ENCODE results near the gene HECW1. TPM values are rescaled to one million over a fixed set of nuclear protein-coding genes. Genes with fewer than 3 reads are reported as not detected.

HECW1 gene
- total RNA-seq, 2 donors from 2014 or later = 0.04 TPM; not detected in 1

GRCh38 chr7:43495572-43495971, 383.1 kb downstream of the HECW1 start:
- no peak for TF ChIP-seq CTCF (IDR thresholded peaks at IDR 0.05)
- no peaks in the 10 kb centered on the region for H3K36me3 ChIP-seq
- H3K27me3 ChIP-seq = no peaks in the 10 kb centered on the region
- no peaks in the 10 kb centered on the region for H3K4me1 ChIP-seq
- no peak overlapping the region for H3K27ac ChIP-seq
- DNase-seq (ENCODE audit: low spot score) = no peak
- H3K9me3 ChIP-seq = no peaks in the 10 kb centered on the region
- H3K4me3 ChIP-seq = no peak overlapping the region

- no peak overlapping the region for H3K27ac ChIP-seq
- no peak for DNase-seq (ENCODE audit: low spot score)
- H3K9me3 ChIP-seq = no peaks in the 10 kb centered on the region
- H3K27me3 ChIP-seq = no peaks in the 10 kb centered on the region
- TF ChIP-seq CTCF (IDR thresholded peaks at IDR 0.05) = no peak
- no peaks in the 10 kb centered on the region for H3K36me3 ChIP-seq
- no peak overlapping the region for H3K4me3 ChIP-seq
- no peaks in the 10 kb centered on the region for H3K4me1 ChIP-seq
Measured at GRCh38 chr7:43496596-43496995, 384.1 kb downstream of the HECW1 start.

- no peak overlapping the region for H3K27ac ChIP-seq
- H3K36me3 ChIP-seq = no peaks in the 10 kb centered on the region
- H3K4me1 ChIP-seq = no peaks in the 10 kb centered on the region
- H3K9me3 ChIP-seq = no peaks in the 10 kb centered on the region
- no peak for TF ChIP-seq CTCF (IDR thresholded peaks at IDR 0.05)
- H3K4me3 ChIP-seq = no peak overlapping the region
- DNase-seq (ENCODE audit: low spot score) = no peak
- no peaks in the 10 kb centered on the region for H3K27me3 ChIP-seq
Measured at GRCh38 chr7:43501870-43502269, 389.4 kb downstream of the HECW1 start.

- H3K9me3 ChIP-seq = no peaks in the 10 kb centered on the region
- no peak overlapping the region for H3K27ac ChIP-seq
- H3K36me3 ChIP-seq = no peaks in the 10 kb centered on the region
- no peak for TF ChIP-seq CTCF (IDR thresholded peaks at IDR 0.05)
- no peak overlapping the region for H3K4me3 ChIP-seq
- DNase-seq (ENCODE audit: low spot score) = no peak
- H3K4me1 ChIP-seq = no peaks in the 10 kb centered on the region
- H3K27me3 ChIP-seq = no peaks in the 10 kb centered on the region
Measured at GRCh38 chr7:43502941-43503340, 390.5 kb downstream of the HECW1 start.

- no peaks in the 10 kb centered on the region for H3K4me1 ChIP-seq
- H3K9me3 ChIP-seq = no peaks in the 10 kb centered on the region
- H3K4me3 ChIP-seq = no peak overlapping the region
- DNase-seq (ENCODE audit: low spot score) = no peak
- no peaks in the 10 kb centered on the region for H3K27me3 ChIP-seq
- no peak overlapping the region for H3K27ac ChIP-seq
- H3K36me3 ChIP-seq = no peaks in the 10 kb centered on the region
- no peak for TF ChIP-seq CTCF (IDR thresholded peaks at IDR 0.05)
Measured at GRCh38 chr7:43505412-43505811, 393.0 kb downstream of the HECW1 start.

GRCh38 chr7:43506460-43506859, 394.0 kb downstream of the HECW1 start:
- no peaks in the 10 kb centered on the region for H3K36me3 ChIP-seq
- no peak overlapping the region for H3K27ac ChIP-seq
- TF ChIP-seq CTCF (IDR thresholded peaks at IDR 0.05) = no peak
- H3K4me1 ChIP-seq = no peaks in the 10 kb centered on the region
- no peaks in the 10 kb centered on the region for H3K27me3 ChIP-seq
- no peak for DNase-seq (ENCODE audit: low spot score)
- no peaks in the 10 kb centered on the region for H3K9me3 ChIP-seq
- H3K4me3 ChIP-seq = no peak overlapping the region

Measured in right atrium auricular region (tissue), 2 donors.